ENCODE measurements around the gene TMOD3.

Gene TMOD3

GRCh38 chr15:51931638-51932037 lies 102.2 kb downstream of the TMOD3 start:
- no peak for TF ChIP-seq POLR2A (IDR thresholded peaks at IDR 0.05; ENCODE audit: extremely low read depth, insufficient read length)
- TF ChIP-seq MYC (IDR thresholded peaks at IDR 0.05; ENCODE audit: low read depth, low read length), result no peak
- TF ChIP-seq CTCF (IDR thresholded peaks at IDR 0.05; ENCODE audit: low read depth, low read length), result no peak
- TF ChIP-seq MAX (IDR thresholded peaks at IDR 0.05; ENCODE audit: low read depth, low read length), result no peak

GRCh38 chr15:51932161-51932560 lies 102.7 kb downstream of the TMOD3 start:
- TF ChIP-seq MAX (IDR thresholded peaks at IDR 0.05; ENCODE audit: low read depth, low read length) (no peak), MYC (IDR thresholded peaks at IDR 0.05; ENCODE audit: low read depth, low read length) (no peak), POLR2A (IDR thresholded peaks at IDR 0.05; ENCODE audit: extremely low read depth, insufficient read length) (no peak), CTCF (IDR thresholded peaks at IDR 0.05; ENCODE audit: low read depth, low read length) (no peak)
- DNase-seq (ENCODE audit: low read depth), result no peak
- H3K4me3 ChIP-seq (ENCODE audit: low read depth, low read length), result no peak overlapping the region

More at GRCh38 chr15:51931638-51932037, 102.2 kb downstream of the TMOD3 start:
- H3K4me3 ChIP-seq (ENCODE audit: low read depth, low read length), result no peak overlapping the region
- no peak for DNase-seq (ENCODE audit: low read depth)

GRCh38 chr15:51935466-51936104 lies 106.1 kb downstream of the TMOD3 start:
- H3K4me3 ChIP-seq (ENCODE audit: low read depth, low read length), result no peak overlapping the region
- TF ChIP-seq MYC (IDR thresholded peaks at IDR 0.05; ENCODE audit: low read depth, low read length) (no peak), POLR2A (IDR thresholded peaks at IDR 0.05; ENCODE audit: extremely low read depth, insufficient read length) (no peak), CTCF (IDR thresholded peaks at IDR 0.05; ENCODE audit: low read depth, low read length) (no peak), MAX (IDR thresholded peaks at IDR 0.05; ENCODE audit: low read depth, low read length) (no peak)
- DNase-seq (ENCODE audit: low read depth), result no peak

GRCh38 chr15:51936105-51936478 lies 106.6 kb downstream of the TMOD3 start:
- TF ChIP-seq CTCF (IDR thresholded peaks at IDR 0.05; ENCODE audit: low read depth, low read length) (no peak), MAX (IDR thresholded peaks at IDR 0.05; ENCODE audit: low read depth, low read length) (no peak), MYC (IDR thresholded peaks at IDR 0.05; ENCODE audit: low read depth, low read length) (no peak), POLR2A (IDR thresholded peaks at IDR 0.05; ENCODE audit: extremely low read depth, insufficient read length) (no peak)
- DNase-seq (ENCODE audit: low read depth), result no peak
- H3K4me3 ChIP-seq (ENCODE audit: low read depth, low read length), result no peak overlapping the region

- H3K4me3 ChIP-seq (ENCODE audit: low read depth, low read length), result no peak overlapping the region
- TF ChIP-seq MAX (IDR thresholded peaks at IDR 0.05; ENCODE audit: low read depth, low read length) (no peak), POLR2A (IDR thresholded peaks at IDR 0.05; ENCODE audit: extremely low read depth, insufficient read length) (no peak), MYC (IDR thresholded peaks at IDR 0.05; ENCODE audit: low read depth, low read length) (no peak), CTCF (IDR thresholded peaks at IDR 0.05; ENCODE audit: low read depth, low read length) (no peak)
- no peak for DNase-seq (ENCODE audit: low read depth)
These were observed 108.8 kb downstream of the TMOD3 start for GRCh38 chr15:51938286-51938685.

Measured in NB4 (cell line).